Spleen (tissue), 7 donors: ENCODE measurements around the gene EPHB4.

Experiments
- CTCF ChIP-seq, 11 experiments: fragments of 200-600 bp in 7 of 11; fragments of 450-650 bp in 4 of 11; sonication (generic) in 4 of 11; IDR thresholded peaks in 8 of 11; conservative IDR thresholded peaks in 3 of 11; 1 replicate in 7 of 11; 2 replicates in 4 of 11; pipeline versions ENCODE4 v1.4.0 to v1.8.0; 2016 to 2021; ENCODE audit warnings: antibody characterized with exemption in 11 of 11, inconsistent platforms in 4 of 11, mild to moderate bottlenecking in 1 of 11
- POLR2A ChIP-seq, 3 donors: fragments of 450-650 bp; IDR thresholded peaks; one replicate each; pipeline ENCODE4 v1.5.1; 2017; ENCODE audit warnings: antibody characterized with exemption in 3 of 3, mild to moderate bottlenecking in 1 of 3
- POLR2AphosphoS5 ChIP-seq, 3 donors: sonication (generic); formaldehyde crosslinking; IDR thresholded peaks; one replicate each; pipeline ENCODE4 v1.5.1; 2017; ENCODE audit warnings: antibody characterized with exemption in 3 of 3
- donor health status: DM: no; HTN: no; CAD: no; lungs with moderate emphysema.
- donor health status: DM: no; HTN: no; CAD: no.
- donor health status: DM: no; HTN: no; CAD: no.

- TF ChIP-seq POLR2AphosphoS5 (IDR thresholded peaks at IDR 0.05) = no peak
- no peak for TF ChIP-seq CTCF (IDR thresholded peaks at IDR 0.05 in 8 of 11, conservative IDR thresholded peaks at IDR 0.05 in 3 of 11)
- no peak for TF ChIP-seq POLR2A (IDR thresholded peaks at IDR 0.05)
Measured at GRCh38 chr7:100823140-100823525, 4.2 kb downstream of the EPHB4 start.
